SIG-M5 (cell line): Measurements from ENCODE around the gene CBX5.
"Not testable (repeated sequence)": the region's sequence is repeated elsewhere in the genome, so short reads cannot be mapped to it uniquely, and the experiment has no call there.

Source experiments
- DNase-seq: peaks from one replicate; lab custom pipeline; 2025; lab: John Stamatoyannopoulos, UW

Gene CBX5

DNA sequence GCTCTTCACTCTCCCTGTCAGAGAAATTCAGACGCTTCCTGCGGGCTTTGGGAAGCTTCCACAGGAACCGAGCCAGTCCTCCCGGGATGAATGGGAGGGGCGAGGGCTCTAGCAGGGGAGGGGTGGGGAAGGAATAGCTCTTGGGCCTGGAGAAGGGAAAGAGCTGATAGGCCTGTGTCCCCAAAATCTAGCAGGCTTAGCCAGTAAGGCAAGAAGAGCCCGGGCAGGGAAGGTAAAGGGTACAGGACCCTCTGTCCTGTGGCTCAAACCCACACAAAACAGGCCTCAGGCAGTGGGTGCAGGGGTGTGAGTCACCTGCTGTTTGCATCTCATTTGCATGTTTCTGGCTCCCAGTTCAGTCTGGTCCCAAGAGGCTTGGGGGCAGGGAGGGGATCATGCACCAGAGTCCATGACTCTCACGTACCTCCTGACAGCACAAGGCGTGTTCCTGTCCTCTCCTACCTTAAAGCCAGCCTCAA lies 82.5 kb downstream of the CBX5 start:
- DNase-seq = no peak

GRCh38 chr12:54197010-54197409 lies 82.9 kb downstream of the CBX5 start:
- DNase-seq = no peak

DNA sequence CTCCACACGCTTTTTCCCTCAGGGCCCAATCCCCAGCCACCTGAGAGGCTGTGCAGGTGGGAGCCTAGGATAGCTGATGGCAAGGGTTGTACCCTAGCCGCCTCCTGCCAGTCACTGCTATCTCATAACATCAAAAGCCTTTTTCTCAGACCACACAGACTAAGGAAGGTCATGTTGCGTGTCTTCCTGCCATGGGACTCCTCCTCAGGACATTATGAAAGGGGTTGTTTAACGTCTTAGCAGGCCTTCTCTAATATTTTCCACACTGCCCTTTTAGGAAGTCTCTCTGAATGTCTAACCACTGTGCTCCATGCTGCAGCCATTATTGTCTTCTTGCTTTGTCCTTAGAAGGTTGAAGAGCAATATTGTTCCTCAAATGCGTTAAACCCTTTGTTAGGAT lies 83.5 kb downstream of the CBX5 start:
- no peak for DNase-seq

DNA sequence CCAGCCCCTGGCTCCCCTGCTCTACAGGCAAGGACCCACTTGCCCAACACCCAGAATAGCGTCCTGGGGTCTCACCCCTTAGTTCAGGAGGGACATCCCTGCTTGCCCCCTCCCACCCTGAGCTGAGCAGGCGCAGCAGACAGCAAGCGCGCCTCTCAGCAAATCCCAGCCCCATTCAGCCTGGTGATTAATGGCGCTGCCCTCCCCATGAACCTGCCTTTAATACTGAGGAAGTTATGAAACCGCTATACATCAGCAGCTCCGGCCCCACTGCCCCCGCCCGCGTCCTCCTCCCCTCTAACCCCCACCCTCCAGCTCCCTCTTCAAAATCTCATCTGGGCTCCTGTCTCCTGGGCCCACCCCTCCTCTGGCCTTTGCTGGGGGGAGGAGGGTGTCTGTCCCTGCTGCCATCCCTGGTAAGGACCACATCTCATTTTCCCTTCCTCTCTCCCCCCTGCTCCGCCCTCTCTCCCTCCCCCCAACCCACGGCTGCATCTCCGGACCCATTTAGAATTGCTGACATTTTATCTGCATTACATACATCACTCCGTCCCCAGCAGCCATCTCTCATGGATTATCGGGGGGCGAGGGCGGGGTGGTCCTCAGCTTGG lies 84.1 kb downstream of the CBX5 start:
- DNase-seq = no peak

DNA sequence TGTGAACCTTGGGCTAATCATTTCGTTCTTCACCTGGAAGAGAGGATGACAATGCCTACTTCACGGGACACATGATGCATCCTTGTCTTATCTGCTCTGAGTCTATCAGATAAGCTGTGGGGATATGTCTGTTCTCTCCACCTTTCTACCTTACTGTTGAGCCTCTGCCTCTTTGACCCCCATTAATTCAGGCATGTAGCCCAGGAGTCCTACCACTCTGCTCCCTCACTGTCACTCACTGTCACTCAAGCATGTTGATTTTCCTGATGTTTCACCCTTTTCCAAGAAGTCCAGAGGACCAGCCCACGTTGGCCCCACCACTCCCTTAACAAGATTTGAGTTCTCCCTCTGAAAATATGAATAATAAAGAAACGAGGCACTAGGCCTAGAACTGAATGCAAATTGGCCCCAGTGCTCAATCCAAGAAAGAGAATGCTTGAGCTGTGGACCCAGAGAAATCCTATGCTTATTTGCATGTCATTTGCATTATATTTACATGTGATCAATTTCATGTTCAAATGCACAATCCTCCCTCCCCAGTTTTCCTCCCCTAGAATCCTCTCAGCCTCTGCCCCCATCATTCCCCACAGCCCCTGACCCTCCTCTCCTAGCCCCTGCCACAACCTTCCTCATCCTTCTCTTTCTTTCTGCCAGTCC lies 84.7 kb downstream of the CBX5 start:
- DNase-seq = no peak

DNA sequence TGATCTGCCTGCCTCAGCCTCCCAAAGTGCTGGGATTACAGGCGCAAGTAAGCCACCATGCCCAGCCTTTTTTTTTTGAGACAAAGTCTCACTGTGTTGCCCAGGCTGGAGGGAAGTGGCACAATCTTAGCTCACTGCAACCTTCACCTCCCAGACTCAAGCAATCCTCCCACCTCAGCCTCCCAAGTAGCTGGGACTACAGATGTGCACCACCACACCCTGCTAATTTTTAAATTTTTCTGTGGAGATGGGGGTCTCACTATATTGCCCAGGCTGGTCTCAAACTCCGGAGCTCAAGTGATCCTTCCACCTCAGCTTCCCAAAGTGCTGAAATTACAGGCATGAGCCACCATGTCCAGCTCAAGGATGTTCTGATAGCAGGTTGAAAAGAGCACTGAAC lies 85.3 kb downstream of the CBX5 start:
- DNase-seq = not testable (repeated sequence)

GRCh38 chr12:54193434-54193833 lies 86.5 kb downstream of the CBX5 start:
- no peak for DNase-seq

DNA sequence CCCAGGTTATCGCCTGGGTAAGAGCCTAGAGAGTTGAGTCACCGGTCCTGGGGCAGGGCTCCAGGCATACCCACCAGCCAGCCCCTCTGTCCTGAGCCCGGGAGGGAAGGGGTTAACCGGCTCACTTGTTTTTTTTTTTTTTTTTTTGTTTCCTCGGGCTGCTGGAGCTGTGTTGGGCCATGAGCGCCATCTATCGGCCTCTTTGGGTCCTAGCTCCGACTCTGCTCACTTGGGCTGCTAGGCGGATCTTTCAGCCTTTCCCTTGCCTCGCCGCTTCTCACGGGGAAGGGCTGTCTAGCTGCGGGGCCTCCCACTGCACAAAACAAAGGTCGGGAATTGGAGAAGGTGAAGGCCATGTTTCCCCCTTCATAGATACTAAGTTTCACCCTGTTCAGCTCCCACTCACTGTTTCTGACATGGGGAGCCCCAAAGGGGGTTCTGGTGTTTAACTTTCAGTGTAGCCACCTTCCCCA lies 88.3 kb downstream of the CBX5 start:
- no peak for DNase-seq

DNA sequence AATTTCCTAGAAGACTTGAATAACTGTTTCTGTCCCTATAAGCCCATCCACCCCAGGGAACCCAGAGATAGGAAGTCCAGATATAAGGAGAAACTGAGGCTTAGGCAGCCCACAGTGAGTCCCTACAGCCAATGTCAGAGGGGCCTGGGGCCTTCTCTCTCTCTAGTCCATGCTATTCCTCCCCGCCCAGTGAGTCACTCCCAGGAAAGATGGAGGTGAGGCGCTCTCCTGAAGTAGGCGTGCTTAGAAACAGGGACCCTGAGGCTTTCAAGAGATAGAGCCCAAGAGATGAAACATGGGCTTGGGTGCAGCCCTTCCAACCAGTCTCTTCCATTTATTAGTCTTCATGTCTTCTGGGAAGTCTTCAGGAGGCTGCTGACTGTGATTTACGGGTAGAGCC lies 88.8 kb downstream of the CBX5 start:
- DNase-seq = no peak

- no peak for DNase-seq
These were observed 90.8 kb downstream of the CBX5 start for GRCh38 chr12:54189198-54189539.

- DNase-seq = no peak
These were observed 92.8 kb downstream of the CBX5 start for GRCh38 chr12:54187075-54187474.

GRCh38 chr12:54185919-54186318 lies 94.0 kb downstream of the CBX5 start:
- DNase-seq = no peak

- DNase-seq = not testable (repeated sequence)
These were observed 94.6 kb downstream of the CBX5 start for GRCh38 chr12:54185297-54185696.

DNA sequence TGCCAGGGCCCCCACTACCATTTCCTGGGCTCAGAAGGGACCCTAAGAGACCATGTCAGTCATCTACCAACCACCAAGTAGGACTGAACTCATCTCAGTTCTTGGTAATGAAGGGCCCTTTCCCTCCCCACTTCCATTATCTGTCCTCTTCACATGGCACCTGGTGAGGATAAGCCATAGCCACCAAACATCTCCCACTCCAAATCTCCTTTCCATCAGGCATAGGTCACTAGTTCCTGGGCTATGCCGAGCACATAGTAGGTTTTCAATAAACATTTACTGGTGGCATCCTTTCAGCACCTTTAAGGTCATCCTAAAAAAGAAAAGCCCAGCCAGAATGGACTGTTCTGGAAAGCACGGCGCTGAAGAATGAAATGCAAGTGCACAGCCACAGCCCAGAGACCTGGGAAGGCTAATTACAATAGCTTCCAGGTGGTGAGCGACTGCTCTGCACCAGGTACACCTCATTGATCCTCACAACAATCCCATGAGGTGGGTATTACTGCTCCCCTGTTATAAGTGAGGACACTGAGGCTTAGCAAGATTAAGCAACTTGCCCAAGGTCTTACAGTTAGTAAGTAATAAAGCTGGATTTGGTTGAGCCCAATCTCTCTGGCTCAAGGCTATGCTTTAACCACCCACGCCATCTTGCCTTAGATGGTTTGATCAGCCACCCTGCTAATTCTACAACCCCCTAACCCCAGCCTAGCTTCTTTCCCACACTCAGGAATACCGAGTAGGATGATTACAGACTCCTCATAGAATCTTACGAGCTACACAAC lies 95.7 kb downstream of the CBX5 start:
- DNase-seq = no peak

GRCh38 chr12:54182981-54183380 lies 96.9 kb downstream of the CBX5 start:
- no peak for DNase-seq

DNA sequence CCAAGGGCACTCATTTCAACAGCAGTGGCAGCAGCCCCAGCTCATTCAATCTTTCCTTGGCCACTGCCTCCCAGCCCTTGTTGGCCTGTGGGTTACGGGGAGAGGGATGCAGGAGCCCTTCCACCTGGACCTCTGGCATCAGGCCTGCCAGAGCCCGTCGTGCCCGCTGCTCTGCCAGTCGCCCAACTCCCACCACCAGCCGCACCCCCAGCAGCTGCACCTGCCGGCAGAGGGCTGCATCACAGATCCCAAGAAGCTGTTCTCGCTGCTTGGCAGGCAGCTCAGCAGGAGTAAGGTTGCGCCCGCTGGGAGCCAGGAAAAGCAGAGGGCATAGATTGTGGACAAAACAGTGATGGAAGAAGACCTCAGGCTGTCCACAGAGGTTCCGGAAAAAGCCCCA lies 97.8 kb downstream of the CBX5 start:
- DNase-seq = no peak
